ENCODE measurements around the gene DUOXA2. TPM values are rescaled to one million over a fixed set of nuclear protein-coding genes. Genes with fewer than 3 reads are reported as not detected.
A peak's percentile ranks its signal among the peaks of the same experiment; 100 is the strongest.

The DUOXA2 gene
- total and polyA plus RNA-seq, 2 experiments from 2014 or later, result not detected

DNA sequence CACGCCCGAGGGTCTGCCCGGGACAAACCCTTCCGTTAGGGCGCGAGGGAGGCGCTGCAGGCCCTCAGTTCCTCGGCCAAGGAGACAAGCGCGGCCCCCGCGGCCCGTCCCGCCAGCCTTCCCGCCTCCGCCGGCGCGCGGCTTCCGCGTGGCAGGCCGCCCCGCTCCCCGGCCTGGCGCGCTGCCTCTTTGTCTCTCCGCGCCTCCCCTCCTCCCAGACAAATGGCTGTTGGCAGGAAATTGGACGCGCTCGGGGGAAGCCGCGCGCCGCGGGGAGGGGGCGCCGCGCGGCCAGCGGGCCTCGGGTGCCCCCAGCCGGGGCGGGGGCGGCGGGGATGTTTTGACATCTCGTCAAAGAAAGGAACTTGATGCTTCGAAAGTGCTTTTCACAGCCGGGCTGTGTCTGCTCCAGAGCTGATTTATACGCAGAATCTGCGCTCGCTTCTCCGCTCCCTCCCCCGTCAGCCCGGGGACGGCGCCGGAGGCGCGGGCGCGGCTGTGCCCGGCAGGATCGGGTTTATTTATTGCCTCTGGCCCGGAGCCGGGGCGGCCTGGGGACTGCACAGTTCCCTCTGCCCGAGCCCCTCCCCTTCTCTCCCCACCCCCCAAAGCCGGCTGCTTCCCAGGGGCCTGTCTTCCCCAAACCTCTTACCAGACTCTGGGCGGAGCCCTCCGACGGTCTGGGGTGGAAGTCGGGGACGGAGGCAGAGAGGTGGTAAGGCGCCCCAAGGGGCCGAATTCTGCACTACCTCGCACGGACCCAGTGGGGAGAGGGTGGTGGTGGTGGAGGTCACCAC is 52.9 kb downstream of the DUOXA2 start:
- H3K9me3 ChIP-seq (ENCODE audit: low read depth), result no peaks in the 10 kb centered on the region

DNA sequence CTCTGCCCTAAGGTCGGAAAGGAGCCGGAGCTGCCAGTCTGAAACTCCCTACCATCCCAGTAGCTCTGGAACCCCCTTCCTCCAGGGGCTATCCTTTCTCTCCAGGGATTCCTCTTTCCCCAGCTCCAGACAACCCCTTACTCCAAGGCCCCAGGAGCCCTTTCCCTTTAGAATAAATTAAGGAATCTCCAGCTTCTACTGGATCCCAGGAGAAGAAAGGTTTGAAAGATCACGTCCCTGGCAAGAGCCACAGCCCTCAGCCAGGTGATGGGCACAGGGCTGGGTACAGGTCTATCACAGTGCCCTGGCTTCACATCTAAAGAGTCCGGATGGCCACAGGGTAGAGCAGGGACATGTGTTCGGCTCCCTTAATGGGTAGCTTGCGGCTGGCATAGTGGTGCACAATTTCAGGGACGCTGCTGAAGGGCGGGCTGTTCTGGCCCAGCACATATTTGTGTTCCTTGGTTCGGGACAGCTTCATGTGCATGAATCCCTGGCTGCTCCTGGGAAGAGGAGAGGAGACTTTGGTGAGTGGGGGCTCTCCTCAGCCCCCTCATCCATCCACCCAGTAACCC is 53.6 kb downstream of the DUOXA2 start:
- peak overlapping the region; percentile 95 for H3K9ac ChIP-seq
- no peaks in the 10 kb centered on the region for H3K36me3 ChIP-seq (ENCODE audit: low read depth)
- peak overlapping the region; percentile 80 for H2AFZ ChIP-seq

More for the DNA sequence above, 52.9 kb downstream of the DUOXA2 start:
- H4K20me1 ChIP-seq (ENCODE audit: insufficient read depth), result no peaks in the 10 kb centered on the region
- peaks cover 12% of the 10 kb centered on the region for H3K4me1 ChIP-seq (ENCODE audit: insufficient read depth)
- in situ Hi-C loops (cut with MboI), result loop anchor here (10.0 kb wide), 1 partner anchor 238 kb away; a partner anchor contains a TSS
- peak overlapping the region; percentile 82 for H3K4me3 ChIP-seq
- no peaks in the 10 kb centered on the region for H3K9me2 ChIP-seq (ENCODE audit: insufficient read depth)
- TF ChIP-seq EZH2 (IDR thresholded peaks at IDR 0.05; ENCODE audit: insufficient read depth, poor library complexity, severe bottlenecking) (no peak), EZH2phosphoT487 (IDR thresholded peaks at IDR 0.05; ENCODE audit: insufficient read depth, low read depth) (no peak)
- WGBS, 2 experiments (ENCODE audit: low coverage in 1 of 2, low lambda C conversion rate in 2 of 2, missing lambda C conversion rate in 2 of 2), result 1 to 2% methylated on average over 37 to 71 of the region's 79 CpGs
- H3K9ac ChIP-seq, result peak overlapping the region; percentile 95
- no peaks in the 10 kb centered on the region; the same call in 1 of the 2 replicates for H3F3A ChIP-seq (ENCODE audit: insufficient read depth)
- H3K27me3 ChIP-seq (replicated peaks; ENCODE audit: insufficient read depth), result no peaks in the 10 kb centered on the region
- no peaks in the 10 kb centered on the region for H3K79me2 ChIP-seq (ENCODE audit: insufficient read depth)
- H3K27ac ChIP-seq, result peak overlapping the region; percentile 84
- no peaks in the 10 kb centered on the region for H3K36me3 ChIP-seq (ENCODE audit: low read depth)
- peak overlapping the region; percentile 80 for H2AFZ ChIP-seq
- DNase-seq, result peak; percentile 93
- H3K4me2 ChIP-seq (ENCODE audit: unreplicated experiment), result peak overlapping the region; percentile 91

More for the DNA sequence above, 53.6 kb downstream of the DUOXA2 start:
- Histone ChIP-seq H4K20me1 (ENCODE audit: insufficient read depth) (no peaks in the 10 kb centered on the region), H3K27ac (peak overlapping the region; percentile 84; the same call in 1 of the 2 replicates), H3F3A (ENCODE audit: insufficient read depth) (no peaks in the 10 kb centered on the region; the same call in 1 of the 2 replicates), H3K4me2 (ENCODE audit: unreplicated experiment) (peak overlapping the region; percentile 91), H3K27me3 (replicated peaks; ENCODE audit: insufficient read depth) (no peaks in the 10 kb centered on the region), H3K9me3 (ENCODE audit: low read depth) (no peaks in the 10 kb centered on the region), H3K4me3 (peak overlapping the region; percentile 82), H3K79me2 (ENCODE audit: insufficient read depth) (no peaks in the 10 kb centered on the region), H3K4me1 (ENCODE audit: insufficient read depth) (peaks cover 7% of the 10 kb centered on the region), H3K9me2 (ENCODE audit: insufficient read depth) (no peaks in the 10 kb centered on the region)
- TF ChIP-seq EZH2phosphoT487 (IDR thresholded peaks at IDR 0.05; ENCODE audit: insufficient read depth, low read depth), result no peak
- no peak for TF ChIP-seq EZH2 (IDR thresholded peaks at IDR 0.05; ENCODE audit: insufficient read depth, poor library complexity, severe bottlenecking)
- WGBS, 2 experiments (ENCODE audit: low coverage in 1 of 2, low lambda C conversion rate in 2 of 2, missing lambda C conversion rate in 2 of 2), result 41 to 43% methylated on average over 9 of the region's 9 CpGs
- in situ Hi-C loops (cut with MboI), result loop anchor here (10.0 kb wide), 1 partner anchor 237 kb away; a partner anchor contains a TSS
- DNase-seq, result no peak

Other genes starting within 250 kb of the DUOXA2 start
- not detected in 2 replicates for gene TERB2, start 157.6 kb upstream of the DUOXA2 start, total RNA-seq (2014; rRNA removed; shearing (Covaris generic))
- not detected in 2 replicates for gene TERB2, start 157.6 kb upstream of the DUOXA2 start, polyA plus RNA-seq (2016; fragmentation: Nextera tagmentation; extraction: Ambion mirVana)
- gene SORD, start 91.1 kb upstream of the DUOXA2 start, total RNA-seq (2014; rRNA removed; shearing (Covaris generic)), result 12.9 and 14.2 TPM in 2 replicates
- gene SORD, start 91.1 kb upstream of the DUOXA2 start, polyA plus RNA-seq (2016; fragmentation: Nextera tagmentation; extraction: Ambion mirVana), result 10.9 and 12.0 TPM in 2 replicates
- not detected in 2 replicates for gene DUOX2, start 154 bp upstream of the DUOXA2 start, total RNA-seq (2014; rRNA removed; shearing (Covaris generic))
- 0.03 TPM in 2 replicates for gene DUOX2, start 154 bp upstream of the DUOXA2 start, polyA plus RNA-seq (2016; fragmentation: Nextera tagmentation; extraction: Ambion mirVana)
- 2.4 TPM in 1 of 2 replicates, not detected in the other for gene DUOXA1, start 15.6 kb downstream of the DUOXA2 start, total RNA-seq (2014; rRNA removed; shearing (Covaris generic))
- gene DUOXA1, start 15.6 kb downstream of the DUOXA2 start, polyA plus RNA-seq (2016; fragmentation: Nextera tagmentation; extraction: Ambion mirVana), result 0.48 and 0.61 TPM in 2 replicates
- gene DUOX1, start 15.7 kb downstream of the DUOXA2 start, total RNA-seq (2014; rRNA removed; shearing (Covaris generic)), result 0.32 and 0.89 TPM in 2 replicates
- 1.5 and 1.8 TPM in 2 replicates for gene DUOX1, start 15.7 kb downstream of the DUOXA2 start, polyA plus RNA-seq (2016; fragmentation: Nextera tagmentation; extraction: Ambion mirVana)
- 0.25 and 0.32 TPM in 2 replicates for gene SHF, start 73.6 kb downstream of the DUOXA2 start, total RNA-seq (2014; rRNA removed; shearing (Covaris generic))
- 0.76 and 0.93 TPM in 2 replicates for gene SHF, start 73.6 kb downstream of the DUOXA2 start, polyA plus RNA-seq (2016; fragmentation: Nextera tagmentation; extraction: Ambion mirVana)
- gene SLC28A2, start 137.9 kb downstream of the DUOXA2 start, total RNA-seq (2014; rRNA removed; shearing (Covaris generic)), result not detected in 2 replicates
- not detected in 2 replicates for gene SLC28A2, start 137.9 kb downstream of the DUOXA2 start, polyA plus RNA-seq (2016; fragmentation: Nextera tagmentation; extraction: Ambion mirVana)

Data from GM23248 (cell line).